OCI-LY1 (cell line): ENCODE measurements around the gene RAB33A.

Source experiments
- H2AFZ ChIP-seq: fragments of 200-600 bp; sonication (generic), shearing (Covaris generic); 2 replicates; pipeline ENCODE4 v1.6.0; 2014; ENCODE audit warnings: antibody characterized with exemption, mild to moderate bottlenecking, low read length
- H3F3A ChIP-seq: fragments of 200-600 bp; sonication (generic), shearing (Covaris generic); 2 replicates; pipeline ENCODE4 v1.6.0; 2014; ENCODE audit warnings: mild to moderate bottlenecking, antibody characterized with exemption, low read length, moderate library complexity; ENCODE audit not compliant: insufficient read depth
- H3K27ac ChIP-seq: fragments of 200-600 bp; sonication (generic); 2 replicates; pipeline ENCODE4 v1.5.1; 2014; ENCODE audit warnings: low read length, mixed run types, mild to moderate bottlenecking, low read depth; ENCODE audit not compliant: poor library complexity, severe bottlenecking
- H3K27me3 ChIP-seq: fragments of 200-600 bp; sonication (generic); 2 replicates; pipeline ENCODE4 v1.6.0; 2014; ENCODE audit warnings: antibody characterized with exemption, mild to moderate bottlenecking, low read length, moderate library complexity; ENCODE audit not compliant: insufficient read depth
- H3K36me3 ChIP-seq: fragments of 200-600 bp; sonication (generic); 2 replicates; pipeline ENCODE4 v1.6.1; 2014; ENCODE audit warnings: mild to moderate bottlenecking, antibody characterized with exemption, low read length, moderate library complexity, mixed read lengths; ENCODE audit not compliant: insufficient read depth
- H3K4me1 ChIP-seq: fragments of 200-600 bp; sonication (generic); 2 replicates; pipeline ENCODE4 v1.5.1; 2014; ENCODE audit warnings: mild to moderate bottlenecking, low read length, moderate library complexity; ENCODE audit not compliant: insufficient read depth, severe bottlenecking
- H3K4me2 ChIP-seq: fragments of 200-600 bp; sonication (generic), shearing (Covaris generic); 2 replicates; pipeline ENCODE4 v1.6.1; 2014; ENCODE audit warnings: low read length
- H3K4me3 ChIP-seq: fragments of 200-600 bp; sonication (generic); 2 replicates; pipeline ENCODE4 v1.5.1; 2014; ENCODE audit warnings: low read length, low read depth, mild to moderate bottlenecking, mixed read lengths; ENCODE audit not compliant: poor library complexity, severe bottlenecking
- H3K79me2 ChIP-seq: fragments of 200-600 bp; shearing (Covaris generic); 2 replicates; pipeline ENCODE4 v1.6.1; 2016; ENCODE audit warnings: mixed run types, low read length, mixed read lengths; ENCODE audit not compliant: insufficient read depth
- H3K9ac ChIP-seq: fragments of 200-600 bp; sonication (generic), shearing (Covaris generic); 2 replicates; pipeline ENCODE4 v1.6.1; 2014; ENCODE audit warnings: mild to moderate bottlenecking, low read length, mixed read lengths
- H3K9me2 ChIP-seq: fragments of 200-600 bp; sonication (generic), shearing (Covaris generic); 2 replicates; pipeline ENCODE4 v1.6.1; 2014; ENCODE audit warnings: low read depth, mild to moderate bottlenecking, low read length, mixed read lengths
- H3K9me3 ChIP-seq: fragments of 200-600 bp; shearing (Covaris generic); 2 replicates; pipeline ENCODE4 v1.6.1; 2014; ENCODE audit warnings: low read length, mixed read lengths
- H4K20me1 ChIP-seq: fragments of 200-600 bp; sonication (generic), shearing (Covaris generic); 2 replicates; pipeline ENCODE4 v1.6.0; 2016; ENCODE audit warnings: mild to moderate bottlenecking, low read length; ENCODE audit not compliant: insufficient read depth
- EZH2 ChIP-seq: fragments of 200-600 bp; sonication (generic), shearing (Covaris generic); IDR thresholded peaks from 2 replicates; pipeline ENCODE4 v1.8.0; 2017; ENCODE audit warnings: borderline replicate concordance, mixed run types, mild to moderate bottlenecking, antibody characterized with exemption, low read length, moderate library complexity, mixed read lengths
- TF ChIP-seq, protein P1 (sequence below): fragments of 200-600 bp; sonication (generic), shearing (Covaris generic); IDR thresholded peaks from 2 replicates; pipeline ENCODE4 v1.5.1; 2017; ENCODE audit warnings: mild to moderate bottlenecking, antibody characterized with exemption, low read length, moderate library complexity, mixed read lengths

Gene RAB33A

DNA sequence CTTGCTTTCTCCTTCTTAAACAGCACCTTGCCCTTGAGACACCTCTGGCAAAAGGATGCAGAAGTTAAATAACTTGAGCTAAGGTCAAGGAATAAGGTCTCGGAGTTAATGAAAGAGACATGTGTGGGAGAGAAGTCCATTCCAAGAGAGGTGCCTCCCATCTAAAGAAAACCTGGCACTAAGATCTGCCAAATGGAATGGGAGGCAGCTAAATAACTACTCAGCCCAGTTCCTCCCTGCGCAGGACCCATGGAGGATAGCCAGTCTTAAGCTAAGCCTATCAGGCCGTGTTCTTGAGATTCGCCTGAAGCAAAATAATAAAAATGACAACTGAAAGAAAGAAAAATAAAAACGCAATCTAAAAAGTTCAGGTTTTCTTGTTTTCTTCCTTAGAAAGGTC, 40.8 kb upstream of the RAB33A start:
- H3K36me3 ChIP-seq = peaks cover 71% of the 10 kb centered on the region
- H3K9ac ChIP-seq = no peak overlapping the region
- no peaks in the 10 kb centered on the region for H3K4me1 ChIP-seq
- no peak overlapping the region for H3K4me2 ChIP-seq
- H3K27ac ChIP-seq = no peak overlapping the region
- H3F3A ChIP-seq = no peaks in the 10 kb centered on the region
- TF ChIP-seq, protein P1, sequence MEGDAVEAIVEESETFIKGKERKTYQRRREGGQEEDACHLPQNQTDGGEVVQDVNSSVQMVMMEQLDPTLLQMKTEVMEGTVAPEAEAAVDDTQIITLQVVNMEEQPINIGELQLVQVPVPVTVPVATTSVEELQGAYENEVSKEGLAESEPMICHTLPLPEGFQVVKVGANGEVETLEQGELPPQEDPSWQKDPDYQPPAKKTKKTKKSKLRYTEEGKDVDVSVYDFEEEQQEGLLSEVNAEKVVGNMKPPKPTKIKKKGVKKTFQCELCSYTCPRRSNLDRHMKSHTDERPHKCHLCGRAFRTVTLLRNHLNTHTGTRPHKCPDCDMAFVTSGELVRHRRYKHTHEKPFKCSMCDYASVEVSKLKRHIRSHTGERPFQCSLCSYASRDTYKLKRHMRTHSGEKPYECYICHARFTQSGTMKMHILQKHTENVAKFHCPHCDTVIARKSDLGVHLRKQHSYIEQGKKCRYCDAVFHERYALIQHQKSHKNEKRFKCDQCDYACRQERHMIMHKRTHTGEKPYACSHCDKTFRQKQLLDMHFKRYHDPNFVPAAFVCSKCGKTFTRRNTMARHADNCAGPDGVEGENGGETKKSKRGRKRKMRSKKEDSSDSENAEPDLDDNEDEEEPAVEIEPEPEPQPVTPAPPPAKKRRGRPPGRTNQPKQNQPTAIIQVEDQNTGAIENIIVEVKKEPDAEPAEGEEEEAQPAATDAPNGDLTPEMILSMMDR = no peak
- no peak for TF ChIP-seq EZH2
- H3K9me2 ChIP-seq = no peaks in the 10 kb centered on the region
- H3K4me3 ChIP-seq = no peak overlapping the region
- no peaks in the 10 kb centered on the region for H3K79me2 ChIP-seq
- no peak overlapping the region for H2AFZ ChIP-seq
- H3K27me3 ChIP-seq = no peaks in the 10 kb centered on the region
- H3K9me3 ChIP-seq = no peaks in the 10 kb centered on the region
- H4K20me1 ChIP-seq = no peaks in the 10 kb centered on the region

GRCh38 chrX:130136496-130136895, 35.3 kb upstream of the RAB33A start:
- Histone ChIP-seq H3K9ac (no peak overlapping the region), H3K4me2 (no peak overlapping the region), H3K4me3 (no peak overlapping the region), H4K20me1 (no peaks in the 10 kb centered on the region), H3K9me3 (no peaks in the 10 kb centered on the region), H3K4me1 (no peaks in the 10 kb centered on the region), H3K79me2 (no peaks in the 10 kb centered on the region), H3K27ac (no peak overlapping the region), H3F3A (no peaks in the 10 kb centered on the region), H3K9me2 (no peaks in the 10 kb centered on the region), H3K27me3 (no peaks in the 10 kb centered on the region), H3K36me3 (peaks cover 62% of the 10 kb centered on the region), H2AFZ (no peak overlapping the region)
- TF ChIP-seq, protein P1 = no peak
- no peak for TF ChIP-seq EZH2

GRCh38 chrX:130136961-130137360, 34.8 kb upstream of the RAB33A start:
- Histone ChIP-seq H3K27ac (no peak overlapping the region), H2AFZ (no peak overlapping the region), H3K4me3 (no peak overlapping the region), H3K9me2 (no peaks in the 10 kb centered on the region), H3K36me3 (peaks cover 62% of the 10 kb centered on the region), H3K4me1 (no peaks in the 10 kb centered on the region), H4K20me1 (no peaks in the 10 kb centered on the region), H3K9me3 (no peaks in the 10 kb centered on the region), H3K79me2 (no peaks in the 10 kb centered on the region), H3K27me3 (no peaks in the 10 kb centered on the region), H3K4me2 (no peak overlapping the region), H3K9ac (no peak overlapping the region), H3F3A (no peaks in the 10 kb centered on the region)
- no peak for TF ChIP-seq EZH2
- TF ChIP-seq, protein P1 = no peak
